Activated gamma-delta T cell treated with anti-CD3 and anti-CD28 coated beads, Interleukin-2, amount 50 U/mL, for 16 hours (primary cell): ENCODE results near the gene VWA8.
"Not testable (repeated sequence)": the region's sequence is repeated elsewhere in the genome, so short reads cannot be mapped to it uniquely, and the experiment has no call there.

ENCODE experiments used
- DNase-seq: peaks from one replicate; pipeline ENCODE4 v3.0.0-alpha.2; 2020; ENCODE audit warnings: low read depth

The VWA8 gene

GRCh38 chr13:41644742-41645141 is 316.2 kb downstream of the VWA8 start:
- no peak for DNase-seq

- DNase-seq: no peak
Measured at GRCh38 chr13:41643507-41643906, 317.4 kb downstream of the VWA8 start.

GRCh38 chr13:41641961-41642360 is 318.9 kb downstream of the VWA8 start:
- no peak for DNase-seq

GRCh38 chr13:41641429-41641828 is 319.5 kb downstream of the VWA8 start:
- DNase-seq: no peak

- DNase-seq: no peak
Measured at GRCh38 chr13:41639955-41640780, 320.7 kb downstream of the VWA8 start.

DNA sequence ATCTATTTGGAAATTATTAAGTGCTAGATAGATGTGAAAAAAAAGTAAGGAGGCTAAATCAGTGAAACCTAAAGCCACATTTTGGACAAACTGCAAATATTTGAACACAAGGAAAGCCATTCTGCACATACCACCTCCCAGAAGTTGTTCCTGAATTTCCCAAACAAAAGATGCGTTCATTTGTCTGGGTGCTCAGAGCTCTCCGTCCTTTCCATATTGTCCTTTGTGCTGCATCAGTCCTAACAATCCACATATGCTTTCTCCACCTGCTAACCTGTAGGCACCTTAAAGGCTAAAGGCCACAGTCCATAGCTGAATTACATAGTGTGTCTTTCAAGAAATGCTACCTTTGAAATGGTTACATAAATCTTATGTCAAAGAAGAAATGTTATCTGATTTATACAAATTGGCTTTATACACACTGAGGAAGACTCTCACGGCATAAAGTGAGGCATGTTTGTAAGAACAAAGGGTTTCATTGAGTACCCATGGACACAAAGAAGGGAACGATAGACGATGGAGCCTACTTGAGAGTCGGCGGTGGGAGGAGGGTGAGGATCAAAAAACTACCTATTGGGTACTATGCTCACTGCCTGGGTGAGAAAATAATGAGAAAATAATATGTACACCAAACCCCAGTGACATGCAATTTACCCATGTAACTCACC is 321.5 kb downstream of the VWA8 start:
- no peak for DNase-seq

DNA sequence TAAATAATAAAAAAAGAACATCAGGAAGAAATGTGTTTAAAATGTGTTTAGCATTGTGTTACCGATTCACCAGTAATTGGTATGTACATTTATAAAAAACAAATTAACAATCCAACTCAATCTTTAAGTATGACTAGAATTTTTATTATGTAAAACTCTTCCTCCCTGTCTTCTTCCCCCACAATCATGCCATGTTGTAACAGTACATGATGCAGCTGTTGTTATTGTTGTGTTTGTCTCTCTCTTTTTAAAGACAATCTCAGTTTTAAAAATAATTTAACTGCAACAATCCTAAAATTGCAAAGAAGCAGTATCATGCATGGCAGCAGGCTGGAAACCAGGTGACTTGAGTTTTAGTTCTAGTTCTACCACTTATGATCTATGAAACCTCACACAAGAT is 323.3 kb downstream of the VWA8 start:
- no peak for DNase-seq

DNA sequence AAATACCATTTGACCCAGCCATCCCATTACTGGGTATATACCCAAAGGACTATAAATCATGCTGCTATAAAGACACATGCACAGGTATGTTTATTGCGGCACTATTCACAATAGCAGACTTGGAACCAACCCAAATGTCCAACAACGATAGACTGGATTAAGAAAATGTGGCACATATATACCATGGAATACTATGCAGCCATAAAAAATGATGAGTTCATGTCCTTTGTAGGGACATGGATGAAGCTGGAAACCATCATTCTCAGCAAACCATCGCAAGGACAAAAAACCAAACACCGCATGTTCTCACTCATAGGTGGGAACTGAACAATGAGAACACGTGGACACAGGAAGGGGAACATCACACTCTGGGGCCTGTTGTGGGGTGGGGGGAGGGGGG is 323.9 kb downstream of the VWA8 start:
- not testable (repeated sequence) for DNase-seq

GRCh38 chr13:41636590-41636989 is 324.3 kb downstream of the VWA8 start:
- not testable (repeated sequence) for DNase-seq

GRCh38 chr13:41634407-41634806 is 326.5 kb downstream of the VWA8 start:
- no peak for DNase-seq

DNA sequence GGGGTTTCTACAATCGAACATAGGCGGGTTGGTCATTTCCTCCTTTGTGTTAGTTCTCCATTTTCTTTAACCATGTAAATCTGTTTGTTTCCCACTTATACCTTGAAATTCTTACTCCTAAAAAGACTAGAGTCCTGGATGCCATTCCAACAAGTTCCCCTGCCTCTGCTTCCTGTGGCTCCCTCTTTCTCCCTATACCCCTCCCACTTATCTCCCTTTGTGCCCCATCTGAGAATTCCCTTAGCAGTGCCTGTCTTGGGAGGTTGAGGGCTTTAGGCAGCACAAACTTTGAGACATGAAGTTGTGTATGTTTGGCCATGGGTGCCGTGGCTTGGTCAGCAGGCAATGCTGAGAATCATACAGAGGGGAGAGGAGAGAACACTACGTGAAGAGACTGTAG is 327.1 kb downstream of the VWA8 start:
- no peak for DNase-seq

GRCh38 chr13:41631296-41631965 is 329.5 kb downstream of the VWA8 start:
- no peak for DNase-seq

GRCh38 chr13:41627425-41627824 is 333.5 kb downstream of the VWA8 start:
- DNase-seq: no peak

DNA sequence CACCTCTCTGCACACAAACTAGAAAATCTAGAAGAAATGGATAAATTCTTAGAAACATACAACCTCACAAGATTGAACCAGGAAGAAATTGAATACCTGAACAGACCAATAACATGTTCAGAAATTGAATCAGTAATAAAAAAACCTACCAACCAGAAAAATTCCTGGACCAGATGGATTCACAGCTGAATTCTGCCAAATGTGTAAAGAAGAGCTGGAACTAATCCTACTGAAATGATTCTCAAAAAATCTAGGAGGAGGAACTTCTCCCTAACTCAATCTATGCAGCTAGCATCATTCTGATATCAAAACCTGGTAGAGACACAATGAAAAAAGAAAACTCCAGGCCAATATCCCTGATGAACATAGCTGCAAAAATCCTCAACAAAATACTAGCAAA is 336.9 kb downstream of the VWA8 start:
- DNase-seq: no peak

- DNase-seq: no peak
Measured at GRCh38 chr13:41622432-41623429, 338.2 kb downstream of the VWA8 start.

DNA sequence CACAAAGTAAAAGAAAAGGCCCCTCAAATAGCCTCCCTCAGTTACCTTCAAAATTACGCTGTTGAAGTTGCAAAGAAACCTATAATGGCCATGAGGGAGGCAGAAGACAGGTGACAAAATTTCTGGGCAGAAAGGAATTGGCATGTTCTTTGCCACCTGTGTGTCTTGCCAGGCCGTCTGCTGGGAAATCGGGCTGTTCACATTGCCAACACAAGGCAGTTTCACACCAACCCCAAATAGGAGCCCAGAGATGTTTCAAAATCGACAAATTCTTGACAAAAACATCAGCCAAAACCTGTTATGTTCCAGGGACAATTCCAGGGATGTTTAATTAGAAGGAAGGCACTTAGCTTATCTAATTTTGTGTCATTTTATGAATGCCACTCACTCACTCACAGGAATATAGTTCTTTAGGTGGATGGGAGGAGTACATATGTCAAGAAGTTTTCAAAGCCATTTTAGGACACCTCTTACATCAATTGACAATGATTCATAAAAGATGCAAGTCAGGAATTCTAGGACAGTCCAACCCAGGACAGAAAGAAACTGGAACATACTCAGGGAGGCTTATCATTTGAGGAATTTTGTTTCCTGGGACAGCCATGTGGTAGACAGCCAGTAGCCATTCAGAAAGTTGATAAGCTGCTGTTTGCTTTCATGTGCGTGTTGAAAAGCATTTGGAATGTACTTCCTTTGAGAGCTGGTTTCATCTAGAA is 339.0 kb downstream of the VWA8 start:
- DNase-seq: no peak

- not testable (repeated sequence) for DNase-seq
Measured at GRCh38 chr13:41617633-41618032, 343.3 kb downstream of the VWA8 start.

DNA sequence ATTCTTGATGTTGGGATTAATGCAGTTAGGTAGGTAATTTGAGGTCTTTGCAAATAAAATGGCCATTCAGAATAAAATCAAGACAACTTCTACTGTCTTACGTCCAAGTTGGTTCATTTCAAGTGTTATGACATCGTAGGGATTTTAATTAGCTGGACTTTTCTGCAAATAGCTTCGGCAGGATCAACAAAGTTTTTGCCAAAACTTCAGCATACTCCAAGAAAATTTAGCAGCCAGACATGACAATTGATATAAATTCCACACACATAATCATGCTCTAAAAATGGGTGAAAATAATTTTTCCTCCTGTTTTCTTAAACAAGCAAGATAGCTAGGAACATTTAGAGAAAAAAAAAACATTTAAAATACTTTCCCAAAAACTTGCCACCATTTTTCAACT is 344.8 kb downstream of the VWA8 start:
- DNase-seq: no peak

- DNase-seq: no peak
Measured at GRCh38 chr13:41615528-41615855, 345.4 kb downstream of the VWA8 start.

DNA sequence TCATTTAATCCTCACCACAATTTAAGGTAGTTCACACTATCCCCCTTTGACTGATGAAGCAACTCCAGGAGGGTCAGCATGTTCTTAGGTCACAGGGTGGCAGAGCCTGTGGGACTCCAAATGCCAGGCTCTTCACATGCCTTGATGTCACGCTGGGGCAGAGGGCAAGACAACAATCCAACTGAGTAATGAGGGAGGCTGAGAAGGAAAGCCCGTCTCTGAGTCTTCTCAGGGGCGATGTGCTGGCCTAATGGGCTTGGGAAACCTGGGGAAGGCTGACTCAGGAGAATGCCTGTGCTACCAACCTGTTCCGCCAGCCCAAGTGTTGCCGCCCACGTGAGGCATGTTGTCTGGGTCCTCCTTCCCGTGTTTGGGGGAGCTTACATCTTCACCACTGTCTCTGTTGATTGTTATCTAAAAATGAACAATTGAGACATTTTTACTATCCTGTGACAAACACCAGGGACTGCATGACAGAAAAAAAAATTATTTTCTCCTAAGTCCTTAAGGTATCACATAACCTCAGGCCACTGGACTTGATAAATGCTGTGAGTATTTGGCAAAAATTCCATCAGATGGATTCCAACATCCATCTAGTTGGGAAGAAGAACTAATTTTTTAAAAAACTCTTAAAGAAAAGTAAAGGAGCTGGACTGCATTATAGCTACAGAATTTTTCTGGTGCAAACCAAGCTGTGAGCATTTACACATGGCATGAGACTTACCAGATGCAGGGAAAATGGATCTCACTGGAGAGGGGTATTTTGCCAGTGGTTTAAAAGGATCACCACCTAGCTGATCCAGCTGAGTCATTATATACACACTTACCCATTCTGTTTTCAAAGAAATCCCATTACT is 346.0 kb downstream of the VWA8 start:
- DNase-seq: no peak
